T-helper 2 cell (primary cell): ENCODE data around the gene SLC47A1.

Experiments
- DNase-seq, 5 experiments: peaks; one replicate each; pipeline versions ENCODE4 v3.0.0 to v3.0.0-alpha.2; 2012 to 2022

Gene SLC47A1

DNA sequence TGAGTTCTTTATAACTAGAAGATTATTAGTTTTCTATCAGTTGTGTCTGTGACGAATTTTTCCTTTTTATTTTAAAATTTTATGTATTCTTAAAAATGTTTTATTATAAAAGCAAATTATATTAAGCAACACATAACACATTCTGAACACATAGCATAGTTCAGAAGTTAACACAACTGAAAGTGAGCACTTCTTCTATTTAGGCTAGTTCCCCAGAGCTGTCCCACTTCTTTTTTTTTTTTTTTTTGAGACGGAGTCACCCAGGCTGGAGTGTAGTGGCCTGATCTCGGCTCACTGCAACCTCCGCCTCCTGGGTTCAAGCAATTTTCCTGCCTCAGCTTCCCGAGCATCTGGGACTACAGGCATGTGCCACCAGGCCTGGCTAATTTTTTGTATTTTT is 77.2 kb downstream of the SLC47A1 start:
- no peak for DNase-seq

DNA sequence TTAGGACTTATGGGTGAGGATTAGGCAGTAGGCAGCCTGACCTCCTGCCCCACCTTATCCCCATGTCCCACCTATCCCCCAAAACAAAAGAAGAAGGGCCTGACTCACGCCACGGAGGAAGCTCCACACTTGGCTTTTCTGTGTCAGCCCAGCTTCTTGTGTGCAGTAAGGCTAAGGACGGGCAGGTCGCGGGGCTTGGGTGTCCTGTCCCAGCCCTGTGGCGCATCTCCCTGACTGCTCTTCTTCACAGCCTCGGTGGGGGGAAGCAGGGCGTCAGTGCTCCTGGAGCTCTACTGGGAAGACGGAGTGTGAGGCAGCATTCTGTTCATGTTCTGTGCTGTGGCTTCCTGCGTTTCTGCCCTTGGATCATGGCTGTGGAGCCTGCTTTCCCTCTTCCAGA is 80.3 kb downstream of the SLC47A1 start:
- DNase-seq = no peak

DNA sequence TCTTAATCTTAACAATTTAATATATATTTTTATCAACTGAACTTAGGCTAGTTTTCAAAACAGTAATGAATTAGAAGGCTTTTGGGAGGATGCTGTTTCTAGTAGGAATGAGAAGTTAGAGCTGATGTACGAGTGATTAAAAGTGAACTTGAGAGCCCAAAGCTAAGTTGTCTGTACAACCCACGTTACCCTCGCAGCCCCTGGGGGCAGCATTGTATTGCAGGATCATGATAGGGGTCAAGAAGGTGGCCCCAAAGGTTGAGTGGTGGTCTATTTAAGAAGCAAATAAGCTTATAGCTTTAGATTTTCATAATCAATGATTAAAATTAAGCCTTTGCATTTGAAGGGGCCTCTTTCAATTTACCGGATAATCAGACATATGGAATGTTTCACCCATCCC is 81.2 kb downstream of the SLC47A1 start:
- no peak for DNase-seq

DNA sequence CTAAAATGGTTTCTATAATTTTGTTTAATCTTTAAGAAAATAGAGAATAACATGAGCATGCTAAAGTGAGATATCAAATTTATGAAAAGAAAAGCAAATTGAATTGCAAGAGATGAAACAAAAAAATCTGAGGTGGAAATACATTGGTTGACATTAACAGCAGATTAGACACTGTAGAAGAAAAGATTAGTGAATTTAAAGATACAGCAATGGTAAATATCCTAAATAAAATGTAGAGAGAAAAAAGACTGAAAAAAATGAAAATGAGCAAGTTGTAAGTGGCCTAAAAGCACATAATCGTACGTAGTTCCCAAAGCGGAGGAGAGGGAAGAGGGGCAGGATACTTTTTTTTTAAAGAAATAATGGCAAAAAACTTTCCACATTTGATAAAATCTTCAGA is 84.4 kb downstream of the SLC47A1 start:
- DNase-seq = no peak

DNA sequence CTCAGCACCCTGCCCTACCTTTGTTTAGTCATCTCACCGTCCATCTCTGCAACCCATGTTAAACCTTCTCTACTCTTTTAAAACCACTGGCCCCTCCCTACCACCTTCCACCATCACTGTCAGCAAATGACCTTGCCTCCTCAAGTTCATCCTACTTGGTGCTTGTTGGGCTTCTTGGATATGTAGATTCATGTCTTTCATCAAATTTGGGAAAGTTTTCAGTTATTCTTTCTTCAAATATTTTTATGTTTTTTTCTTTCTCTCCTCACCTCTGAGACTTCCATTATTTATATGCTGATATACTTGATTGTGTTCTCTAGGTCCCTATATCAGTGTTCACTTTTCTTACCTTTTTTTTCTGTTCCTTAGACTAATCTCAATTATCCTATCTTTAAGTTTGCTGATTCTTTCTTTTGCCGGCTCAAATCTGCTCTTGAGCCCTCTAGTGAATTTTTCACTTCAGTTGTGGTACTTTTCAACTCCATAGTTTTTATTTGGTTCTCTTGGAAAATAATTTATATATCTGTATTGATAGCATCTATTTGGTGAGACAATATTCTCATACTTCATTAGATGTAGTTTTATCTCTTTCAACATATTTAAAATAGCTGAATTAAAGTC is 86.2 kb downstream of the SLC47A1 start:
- no peak for DNase-seq

DNA sequence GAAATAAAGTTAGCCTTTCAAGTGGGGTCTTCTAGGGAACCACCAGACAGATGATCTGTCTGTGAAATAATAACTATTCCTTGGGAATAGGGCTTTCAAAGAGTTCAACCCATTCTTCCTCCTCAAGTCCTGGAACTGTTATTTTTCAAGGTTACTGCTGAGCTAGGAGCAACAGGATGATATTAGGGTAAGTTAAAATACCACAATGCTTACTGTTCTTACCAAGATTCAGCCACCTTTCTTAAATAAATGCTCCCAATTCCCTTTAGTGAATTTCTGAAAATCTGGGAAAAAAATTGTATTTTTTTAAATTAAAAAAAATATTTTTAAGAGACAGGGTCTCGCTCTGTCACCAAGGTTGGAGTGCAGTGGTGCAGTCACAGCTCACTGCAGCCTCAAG is 88.0 kb downstream of the SLC47A1 start:
- no peak for DNase-seq

DNA sequence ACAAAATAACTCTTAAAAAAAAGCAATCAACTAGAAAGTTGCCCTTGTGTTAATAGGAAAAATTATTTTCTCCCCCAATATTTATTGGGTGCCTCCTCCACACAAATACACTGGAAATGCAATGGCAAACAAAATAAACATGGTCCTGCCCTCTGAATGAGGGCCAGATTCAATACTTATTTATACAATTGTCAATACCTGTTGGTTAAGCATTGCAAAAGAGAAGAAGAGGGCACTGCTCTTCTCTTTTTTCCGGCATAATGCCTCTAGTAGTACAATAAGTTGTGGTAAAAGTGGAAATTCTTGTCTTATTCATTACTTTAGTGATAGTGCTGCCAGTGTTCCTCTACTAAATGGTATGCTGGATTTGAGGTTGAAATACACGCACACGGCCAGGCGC is 92.4 kb downstream of the SLC47A1 start:
- no peak for DNase-seq
